Measurements from ENCODE around the gene NIPAL1.

NIPAL1 gene

DNA sequence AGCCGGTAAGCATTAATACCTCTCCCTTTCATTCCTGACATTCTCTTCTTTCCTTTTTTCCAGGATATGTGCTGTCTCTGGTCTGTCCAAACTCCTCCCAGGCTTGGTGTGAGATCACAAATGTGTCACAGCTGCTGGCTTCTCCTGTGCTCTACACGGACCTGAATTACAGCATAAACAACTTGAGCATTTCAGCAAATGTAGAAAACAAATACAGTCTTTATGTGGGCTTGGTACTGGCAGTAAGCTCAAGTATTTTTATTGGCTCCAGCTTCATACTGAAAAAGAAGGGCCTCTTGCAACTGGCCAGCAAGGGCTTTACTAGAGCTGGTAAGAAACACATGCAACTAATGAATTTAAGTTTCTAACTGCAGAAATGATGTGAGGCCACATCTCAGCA lies 8.4 kb downstream of the NIPAL1 start:
- no peak for DNase-seq (ENCODE audit: extremely low read depth, low read depth)
- TF ChIP-seq, protein P1, sequence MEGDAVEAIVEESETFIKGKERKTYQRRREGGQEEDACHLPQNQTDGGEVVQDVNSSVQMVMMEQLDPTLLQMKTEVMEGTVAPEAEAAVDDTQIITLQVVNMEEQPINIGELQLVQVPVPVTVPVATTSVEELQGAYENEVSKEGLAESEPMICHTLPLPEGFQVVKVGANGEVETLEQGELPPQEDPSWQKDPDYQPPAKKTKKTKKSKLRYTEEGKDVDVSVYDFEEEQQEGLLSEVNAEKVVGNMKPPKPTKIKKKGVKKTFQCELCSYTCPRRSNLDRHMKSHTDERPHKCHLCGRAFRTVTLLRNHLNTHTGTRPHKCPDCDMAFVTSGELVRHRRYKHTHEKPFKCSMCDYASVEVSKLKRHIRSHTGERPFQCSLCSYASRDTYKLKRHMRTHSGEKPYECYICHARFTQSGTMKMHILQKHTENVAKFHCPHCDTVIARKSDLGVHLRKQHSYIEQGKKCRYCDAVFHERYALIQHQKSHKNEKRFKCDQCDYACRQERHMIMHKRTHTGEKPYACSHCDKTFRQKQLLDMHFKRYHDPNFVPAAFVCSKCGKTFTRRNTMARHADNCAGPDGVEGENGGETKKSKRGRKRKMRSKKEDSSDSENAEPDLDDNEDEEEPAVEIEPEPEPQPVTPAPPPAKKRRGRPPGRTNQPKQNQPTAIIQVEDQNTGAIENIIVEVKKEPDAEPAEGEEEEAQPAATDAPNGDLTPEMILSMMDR (IDR thresholded peaks at IDR 0.05; ENCODE audit: low read depth, low read length) = no peak

DNA sequence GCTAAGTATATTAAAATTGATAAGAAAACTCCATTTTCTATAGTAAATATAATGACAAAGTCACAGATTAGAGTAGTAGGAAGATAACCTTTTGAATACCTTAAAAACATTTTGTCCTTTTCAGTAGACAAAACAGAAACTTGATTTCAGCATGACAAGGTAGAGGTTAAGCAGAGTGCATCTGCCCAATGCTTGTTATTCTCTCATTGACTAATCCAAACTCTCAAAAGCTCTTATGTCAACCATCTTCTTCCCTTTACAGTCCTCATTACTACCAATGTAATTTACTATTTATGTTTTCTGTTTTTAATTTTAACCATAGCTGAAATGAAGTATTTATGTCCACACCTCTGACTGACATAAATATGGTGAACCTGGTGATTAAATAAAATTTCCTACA lies 11.1 kb downstream of the NIPAL1 start:
- no peak for DNase-seq (ENCODE audit: extremely low read depth, low read depth)
- TF ChIP-seq, protein P1 (IDR thresholded peaks at IDR 0.05; ENCODE audit: low read depth, low read length) = no peak

DNA sequence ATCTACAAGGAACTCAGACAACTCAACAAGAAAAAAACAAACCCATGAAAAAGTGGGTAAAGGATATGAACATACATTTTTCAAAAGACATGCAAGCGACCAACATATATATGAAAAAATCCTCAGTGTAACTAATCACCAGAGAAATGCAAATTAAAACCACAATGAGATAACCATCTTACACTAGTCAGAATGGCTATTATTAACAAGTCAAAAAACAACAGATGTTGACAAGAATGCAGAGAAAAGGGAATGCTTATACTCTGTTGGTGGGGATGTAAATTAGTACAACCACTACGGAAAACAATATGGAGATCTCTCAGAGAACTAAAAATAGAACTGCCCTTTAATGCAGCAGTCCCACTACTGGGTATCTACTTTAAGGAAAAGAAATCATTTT lies 12.1 kb downstream of the NIPAL1 start:
- DNase-seq (ENCODE audit: extremely low read depth, low read depth) = no peak
- TF ChIP-seq, protein P1 (IDR thresholded peaks at IDR 0.05; ENCODE audit: low read depth, low read length) = no peak

DNA sequence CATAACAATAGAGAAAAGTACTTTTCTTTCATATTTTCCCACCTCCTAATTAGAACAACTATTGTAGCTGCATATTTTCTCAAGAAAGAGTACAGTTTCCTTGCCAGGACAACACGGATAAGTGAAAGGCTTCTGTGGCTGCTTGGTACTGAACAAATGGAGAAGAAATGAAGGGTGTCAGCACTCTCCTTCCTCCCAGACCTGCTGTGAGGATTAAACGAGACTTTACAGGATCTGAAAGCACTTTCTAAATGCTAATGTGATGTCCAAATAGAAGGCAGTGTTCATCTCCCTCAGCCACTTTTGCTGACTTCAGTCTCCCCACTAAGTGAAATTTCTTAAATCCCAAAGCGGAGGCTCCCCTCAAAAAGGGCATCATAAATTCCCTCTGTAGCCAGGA lies 13.9 kb downstream of the NIPAL1 start:
- DNase-seq (ENCODE audit: extremely low read depth, low read depth) = no peak
- TF ChIP-seq, protein P1 (IDR thresholded peaks at IDR 0.05; ENCODE audit: low read depth, low read length) = no peak

DNA sequence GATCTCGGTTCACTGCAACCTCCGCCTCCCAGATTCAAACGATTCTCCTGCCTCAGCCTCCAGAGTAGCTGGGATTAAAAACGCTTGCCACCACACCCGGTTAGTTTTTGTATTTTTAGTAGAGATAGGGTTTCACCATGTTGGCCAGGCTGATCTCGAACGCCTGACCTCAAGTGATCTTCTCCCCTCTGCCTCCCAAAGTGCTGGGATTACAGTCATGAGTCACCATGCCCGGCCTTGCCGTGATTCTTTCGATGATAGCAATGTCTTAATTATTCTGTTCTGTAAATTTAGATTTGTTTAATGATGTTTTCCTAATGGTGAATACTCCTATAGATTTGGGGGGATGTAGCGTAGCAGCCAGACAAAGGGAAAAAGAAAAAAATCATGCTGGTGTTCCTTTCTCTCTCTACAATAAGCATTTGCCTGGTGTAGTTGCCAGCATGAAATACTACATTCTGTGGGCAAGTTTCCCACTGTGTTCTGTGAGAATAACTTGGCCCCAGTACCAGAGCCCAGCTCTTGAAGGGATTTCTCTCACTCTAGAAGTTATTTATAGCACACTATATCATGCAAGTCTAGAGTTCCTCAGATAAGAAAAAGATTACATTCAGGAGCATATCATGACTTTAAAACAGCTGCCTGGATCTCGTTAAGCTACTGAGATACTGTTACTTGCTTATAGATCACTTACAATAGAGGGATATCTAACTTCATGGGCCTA lies 15.4 kb downstream of the NIPAL1 start:
- TF ChIP-seq, protein P1 (IDR thresholded peaks at IDR 0.05; ENCODE audit: low read depth, low read length) = no peak
- DNase-seq (ENCODE audit: extremely low read depth, low read depth) = no peak

DNA sequence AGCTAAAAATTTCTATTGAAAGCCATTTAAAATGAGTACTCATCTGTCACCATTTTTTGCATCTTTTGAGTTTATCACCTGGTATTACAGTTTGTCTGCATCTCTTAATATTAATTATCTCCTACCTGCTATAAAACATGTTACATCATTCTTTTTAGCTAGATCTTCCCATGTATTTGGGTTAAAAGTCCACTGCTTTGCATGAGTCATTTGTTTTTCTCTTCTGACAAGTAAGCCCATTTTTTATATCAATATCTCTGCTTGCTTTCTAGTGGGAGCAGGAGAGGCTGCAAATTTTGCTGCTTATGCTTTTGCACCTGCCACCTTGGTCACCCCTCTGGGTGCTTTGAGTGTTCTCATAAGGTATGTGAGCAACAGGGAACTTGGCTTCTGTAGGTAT lies 16.1 kb downstream of the NIPAL1 start:
- no peak for DNase-seq (ENCODE audit: extremely low read depth, low read depth)
- TF ChIP-seq, protein P1 (IDR thresholded peaks at IDR 0.05; ENCODE audit: low read depth, low read length) = no peak

DNA sequence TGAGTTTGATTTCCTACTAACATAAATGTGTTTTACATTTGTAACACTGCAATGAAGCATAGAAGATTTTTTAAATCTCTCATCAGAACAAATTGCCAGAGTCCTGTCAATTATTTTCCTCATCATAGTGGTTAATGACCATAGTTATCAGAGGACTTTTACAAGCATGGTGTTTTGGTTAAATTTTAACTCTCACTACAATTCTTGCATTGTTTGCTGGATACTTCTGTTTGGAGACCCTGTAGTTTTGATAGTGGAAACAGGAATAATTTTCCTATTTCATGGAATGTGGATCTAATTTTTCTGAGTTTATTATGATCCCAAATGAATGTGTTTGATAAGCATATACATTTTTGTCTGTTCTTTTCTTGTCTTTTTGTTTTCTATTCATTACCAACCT lies 16.8 kb downstream of the NIPAL1 start:
- TF ChIP-seq, protein P1 (IDR thresholded peaks at IDR 0.05; ENCODE audit: low read depth, low read length) = no peak
- no peak for DNase-seq (ENCODE audit: extremely low read depth, low read depth)
